HepG2 (cell line): ENCODE results near the gene NARS2. TPM values are rescaled to one million over a fixed set of nuclear protein-coding genes. Genes with fewer than 3 reads are reported as not detected.

Source experiments
- ATAC-seq: fragments of 200-7000 bp; cut with Tn5 transposase; 3 replicates; pipeline ENCODE4 v1.9.1; 2020; ENCODE audit warnings: mild to moderate bottlenecking, moderate library complexity
- BruUV-seq: library from RNA; stranded (reverse); fragments of 400-500 nt; replicated peaks from 2 replicates; lab custom pipeline; 2021; lab: Mats Ljungman, UMichigan
- CTCF ChIA-PET: fragments of 300-600 bp; formaldehyde crosslinking; extraction: SDS; loops from one replicate; lab custom pipeline; 2021; ENCODE audit warnings: low total read pairs, inconsistent platforms, low intra/inter-chr PET ratio; lab: Yijun Ruan, JAX
- POLR2A ChIA-PET: fragments of 350-600 bp; sonication (Branson Sonifier 250); formaldehyde crosslinking; loops from one replicate; lab custom pipeline; 2020; ENCODE audit warnings: antibody characterized with exemption, inconsistent platforms; lab: Yijun Ruan, JAX
- DNase-seq: peaks from one replicate; pipeline ENCODE4 v3.0.0-alpha.2; 2015; ENCODE audit warnings: low spot score
- FAIRE-seq: peaks from 3 replicates; lab custom pipeline; 2011; peaks lifted over from hg19 to GRCh38; lab: Jason Lieb, UNC
- H2AFZ ChIP-seq: one replicate; pipeline ENCODE4 v1.6.1; 2011; ENCODE audit warnings: low read length, inconsistent platforms
- H3K27ac ChIP-seq: fragments of 300-600 bp; 3 replicates; pipeline ENCODE4 v1.8.0; 2011; ENCODE audit warnings: mixed run types, mild to moderate bottlenecking, mixed read lengths, low read length, inconsistent platforms; ENCODE audit not compliant: insufficient read depth; ENCODE audit errors: extremely low read length
- H3K27me3 ChIP-seq, 2 experiments: fragments of 200-600 bp in 1 of 2; 2 replicates in 1 of 2; 3 replicates in 1 of 2; pipeline versions ENCODE4 v1.6.0 to v1.8.0; 2011; ENCODE audit warnings: low read length in 2 of 2, mild to moderate bottlenecking in 2 of 2, moderate library complexity in 2 of 2, inconsistent platforms in 1 of 2; ENCODE audit not compliant: insufficient read depth in 2 of 2, control insufficient read depth in 1 of 2
- H3K36me3 ChIP-seq, 2 experiments: fragments of 200-600 bp in 1 of 2; replicated peaks in 1 of 2; 2 replicates in 1 of 2; 3 replicates in 1 of 2; pipeline versions ENCODE4 v1.5.1 to v1.8.0; 2011; ENCODE audit warnings: low read length in 2 of 2, inconsistent platforms in 1 of 2; ENCODE audit not compliant: insufficient read depth in 2 of 2, control insufficient read depth in 1 of 2
- H3K4me1 ChIP-seq: 2 replicates; pipeline ENCODE4 v1.5.1; 2012; ENCODE audit warnings: low read length, inconsistent platforms; ENCODE audit not compliant: insufficient read depth
- H3K4me2 ChIP-seq: 2 replicates; pipeline ENCODE4 v1.6.0; 2011; ENCODE audit warnings: low read depth, low read length, inconsistent platforms
- H3K4me3 ChIP-seq, 3 experiments: fragments of 200-600 bp in 1 of 3; sonication (generic), shearing (Covaris generic) in 1 of 3; replicated peaks in 1 of 3; 2 replicates each; pipeline ENCODE4 v1.5.1; 2011 to 2016; ENCODE audit warnings: low read length in 3 of 3, inconsistent platforms in 2 of 3, low read depth in 2 of 3, mild to moderate bottlenecking in 2 of 3, control low read depth in 1 of 3, mixed read lengths in 1 of 3; ENCODE audit not compliant: insufficient read depth in 1 of 3
- H3K79me2 ChIP-seq: one replicate; pipeline ENCODE4 v1.6.1; 2011; ENCODE audit warnings: low read length, inconsistent platforms; ENCODE audit not compliant: insufficient read depth
- H3K9ac ChIP-seq: 2 replicates; pipeline ENCODE4 v1.6.0; 2011; ENCODE audit warnings: mild to moderate bottlenecking, low read depth, low read length, inconsistent platforms; ENCODE audit not compliant: insufficient read depth
- H3K9me3 ChIP-seq: 2 replicates; pipeline ENCODE4 v1.5.1; 2012; ENCODE audit warnings: mild to moderate bottlenecking, low read length
- H4K20me1 ChIP-seq: 2 replicates; pipeline ENCODE4 v1.6.0; 2011; ENCODE audit warnings: inconsistent platforms, mild to moderate bottlenecking, low read length, moderate library complexity; ENCODE audit not compliant: insufficient read depth
- NFIB ChIP-seq: sonication (generic); formaldehyde crosslinking; IDR thresholded peaks from 2 replicates; pipeline ENCODE4 v1.9.0; 2021; ENCODE audit warnings: missing genetic modification reagents, mild to moderate bottlenecking, borderline replicate concordance
- SOX6 ChIP-seq, 2 experiments: fragments of 450-650 bp in 1 of 2; sonication (generic) in 1 of 2; formaldehyde crosslinking in 1 of 2; IDR thresholded peaks; 2 replicates each; pipeline versions ENCODE4 v1.4.0 to v1.6.1; 2017 to 2020; ENCODE audit warnings: antibody characterized with exemption in 1 of 2, mild to moderate bottlenecking in 1 of 2, missing genetic modification reagents in 1 of 2
- TCF7L2 ChIP-seq: IDR thresholded peaks from 2 replicates; pipeline ENCODE4 v1.6.1; 2011; ENCODE audit warnings: mild to moderate bottlenecking, low read depth, low read length, moderate library complexity
- TP53 ChIP-seq: sonication (generic); formaldehyde crosslinking; conservative IDR thresholded peaks from 2 replicates; pipeline ENCODE4 v1.4.0; 2020; ENCODE audit warnings: missing genetic modification reagents
- ZFP36L1 ChIP-seq: sonication (generic); formaldehyde crosslinking; IDR thresholded peaks from 2 replicates; pipeline ENCODE4 v1.8.0; 2022; ENCODE audit warnings: mild to moderate bottlenecking, missing genetic modification reagents, moderate library complexity
- ZNF33B ChIP-seq: sonication (generic); formaldehyde crosslinking; IDR thresholded peaks from 2 replicates; pipeline ENCODE4 v1.5.1; 2020; ENCODE audit warnings: mild to moderate bottlenecking, missing genetic modification reagents
- ZNF569 ChIP-seq: sonication (generic); formaldehyde crosslinking; IDR thresholded peaks from 2 replicates; pipeline ENCODE4 v1.5.0; 2020; ENCODE audit warnings: mild to moderate bottlenecking, missing genetic modification reagents, moderate library complexity, borderline replicate concordance
- ZNF773 ChIP-seq: sonication (generic); formaldehyde crosslinking; IDR thresholded peaks from 2 replicates; pipeline ENCODE4 v1.4.0; 2020; ENCODE audit warnings: missing genetic modification reagents, borderline replicate concordance
- WGBS: methylation state at CpG from one replicate; pipeline ENCODE4 v1.1.6; 2017; ENCODE audit warnings: low lambda C conversion rate; 5-methylcytosine and 5-hydroxymethylcytosine counted together
- in situ Hi-C: cut with HindIII; loops from 2 replicates; pipeline ENCODE4 v1.10.0; 2017; ENCODE audit warnings: low pct_unique_long_range_greater_than_20kb; ENCODE audit not compliant: extremely low pct_ligation_motif_present
- intact Hi-C: fragments of 100-400 bp; cut with micrococcal nuclease; formaldehyde crosslinking; loops from one replicate; pipeline ENCODE4 v1.10.0; 2022; ENCODE audit not compliant: unreplicated experiment
- polyA plus RNA-seq, 8 experiments: library from polyadenylated mRNA; depleted of rRNA in 3 of 8; stranded (reverse) in 7 of 8; unstranded in 1 of 8; fragments of >200 nt; fragmentation: Illumina TruSeq in 4 of 8; extraction: Trizol in 4 of 8; gene quantifications; 2 replicates each; pipeline versions ENCODE4 v1.2.1 to v1.2.3, GENCODE V29; 2011 to 2016; ENCODE audit warnings: low read depth in 4 of 8, missing spikeins in 1 of 8, mixed read lengths in 1 of 8; ENCODE audit not compliant: insufficient read depth in 1 of 8
- total RNA-seq, 5 experiments: library from RNA; depleted of rRNA; stranded (reverse); fragments of >200 nt; fragmentation: Illumina TruSeq; extraction: Trizol; gene quantifications; 2 replicates each; pipeline ENCODE4 v1.2.3, GENCODE V29; 2016; ENCODE audit warnings: low read depth in 1 of 5
- TF ChIP-seq, protein P1 (sequence below): sonication (generic); formaldehyde crosslinking; IDR thresholded peaks from 2 replicates; pipeline ENCODE4 v1.5.0; 2020; ENCODE audit warnings: mild to moderate bottlenecking, missing genetic modification reagents, borderline replicate concordance
- TF ChIP-seq, protein P2 (sequence below): sonication (generic); formaldehyde crosslinking; IDR thresholded peaks from 2 replicates; pipeline ENCODE4 v1.4.0; 2020; ENCODE audit warnings: missing genetic modification reagents
- TF ChIP-seq, protein P3 (sequence below): sonication (generic); formaldehyde crosslinking; IDR thresholded peaks from 2 replicates; pipeline ENCODE4 v1.4.0; 2020; ENCODE audit warnings: missing genetic modification reagents, borderline replicate concordance
- TF ChIP-seq, protein P4 (sequence below): sonication (generic); formaldehyde crosslinking; IDR thresholded peaks from 2 replicates; pipeline ENCODE4 v1.5.1; 2020; ENCODE audit warnings: mild to moderate bottlenecking, missing genetic modification reagents, moderate library complexity

Gene NARS2
- total and polyA plus RNA-seq, 2 of the 13 experiments (the other 11 are each of a cell fraction or from before 2014, with no cell fraction given) = 45.9 to 65.0 TPM

DNA sequence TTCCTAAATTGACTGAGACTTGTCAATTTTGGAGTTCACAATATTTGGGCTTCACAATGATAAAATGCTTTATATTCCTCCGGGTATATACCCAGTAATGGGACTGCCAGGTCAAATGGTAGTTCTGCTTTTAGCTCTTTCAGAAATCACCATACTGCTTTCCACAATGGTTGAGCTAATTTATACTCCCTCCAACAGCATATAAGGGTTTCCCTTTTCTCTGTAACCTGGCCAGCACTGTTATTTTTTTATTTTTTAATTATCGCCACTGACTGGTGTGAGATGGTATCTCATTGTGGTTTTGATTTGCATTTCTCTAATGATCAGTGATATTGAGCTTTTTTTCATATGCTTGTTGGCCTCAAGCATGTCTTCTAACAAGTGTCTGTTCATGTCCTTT, 21.8 kb downstream of the NARS2 start:
- FAIRE-seq (no peak), DNase-seq (no peak), ATAC-seq (no peak)
- WGBS = 100% methylated on average over 2 of the region's 2 CpGs
- ChIA-PET CTCF (no interaction called here), POLR2A (no interaction called here)
- peaks cover 17% of the 10 kb centered on the region for H4K20me1 ChIP-seq
- H2AFZ ChIP-seq = no peak overlapping the region
- peaks cover 17% of the 10 kb centered on the region for H3K79me2 ChIP-seq
- no peaks in the 10 kb centered on the region for H3K9me3 ChIP-seq
- no peak overlapping the region for H3K9ac ChIP-seq
- no peaks in the 10 kb centered on the region for H3K27me3 ChIP-seq
- H3K4me1 ChIP-seq = peaks cover 29% of the 10 kb centered on the region
- no peak overlapping the region for H3K4me2 ChIP-seq
- no peak overlapping the region for H3K27ac ChIP-seq
- intact Hi-C loops (no loop called here), in situ Hi-C loops (no loop called here)
- BruUV-seq = no TSS peak
- peaks cover 7 to 54% of the 10 kb centered on the region in 2 experiments; a peak in 4 of 5 replicates for H3K36me3 ChIP-seq
- no peak overlapping the region for H3K4me3 ChIP-seq
- TF ChIP-seq, protein P1, sequence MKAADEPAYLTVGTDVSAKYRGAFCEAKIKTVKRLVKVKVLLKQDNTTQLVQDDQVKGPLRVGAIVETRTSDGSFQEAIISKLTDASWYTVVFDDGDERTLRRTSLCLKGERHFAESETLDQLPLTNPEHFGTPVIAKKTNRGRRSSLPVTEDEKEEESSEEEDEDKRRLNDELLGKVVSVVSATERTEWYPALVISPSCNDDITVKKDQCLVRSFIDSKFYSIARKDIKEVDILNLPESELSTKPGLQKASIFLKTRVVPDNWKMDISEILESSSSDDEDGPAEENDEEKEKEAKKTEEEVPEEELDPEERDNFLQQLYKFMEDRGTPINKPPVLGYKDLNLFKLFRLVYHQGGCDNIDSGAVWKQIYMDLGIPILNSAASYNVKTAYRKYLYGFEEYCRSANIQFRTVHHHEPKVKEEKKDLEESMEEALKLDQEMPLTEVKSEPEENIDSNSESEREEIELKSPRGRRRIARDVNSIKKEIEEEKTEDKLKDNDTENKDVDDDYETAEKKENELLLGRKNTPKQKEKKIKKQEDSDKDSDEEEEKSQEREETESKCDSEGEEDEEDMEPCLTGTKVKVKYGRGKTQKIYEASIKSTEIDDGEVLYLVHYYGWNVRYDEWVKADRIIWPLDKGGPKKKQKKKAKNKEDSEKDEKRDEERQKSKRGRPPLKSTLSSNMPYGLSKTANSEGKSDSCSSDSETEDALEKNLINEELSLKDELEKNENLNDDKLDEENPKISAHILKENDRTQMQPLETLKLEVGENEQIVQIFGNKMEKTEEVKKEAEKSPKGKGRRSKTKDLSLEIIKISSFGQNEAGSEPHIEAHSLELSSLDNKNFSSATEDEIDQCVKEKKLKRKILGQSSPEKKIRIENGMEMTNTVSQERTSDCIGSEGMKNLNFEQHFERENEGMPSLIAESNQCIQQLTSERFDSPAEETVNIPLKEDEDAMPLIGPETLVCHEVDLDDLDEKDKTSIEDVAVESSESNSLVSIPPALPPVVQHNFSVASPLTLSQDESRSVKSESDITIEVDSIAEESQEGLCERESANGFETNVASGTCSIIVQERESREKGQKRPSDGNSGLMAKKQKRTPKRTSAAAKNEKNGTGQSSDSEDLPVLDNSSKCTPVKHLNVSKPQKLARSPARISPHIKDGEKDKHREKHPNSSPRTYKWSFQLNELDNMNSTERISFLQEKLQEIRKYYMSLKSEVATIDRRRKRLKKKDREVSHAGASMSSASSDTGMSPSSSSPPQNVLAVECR (CRISPR knock-in tag) = no peak
- TF ChIP-seq NFIB (no peak), ZNF33B (CRISPR knock-in tag) (no peak), TP53 (CRISPR knock-in tag) (no peak), SOX6 (IDR thresholded peaks at IDR 0.05) (no peak), SOX6 (CRISPR knock-in tag; IDR thresholded peaks at IDR 0.05) (no peak), ZNF773 (CRISPR knock-in tag) (no peak), ZFP36L1 (CRISPR knock-in tag) (no peak), ZNF569 (no peak), TCF7L2 (no peak)
- TF ChIP-seq, protein P2, sequence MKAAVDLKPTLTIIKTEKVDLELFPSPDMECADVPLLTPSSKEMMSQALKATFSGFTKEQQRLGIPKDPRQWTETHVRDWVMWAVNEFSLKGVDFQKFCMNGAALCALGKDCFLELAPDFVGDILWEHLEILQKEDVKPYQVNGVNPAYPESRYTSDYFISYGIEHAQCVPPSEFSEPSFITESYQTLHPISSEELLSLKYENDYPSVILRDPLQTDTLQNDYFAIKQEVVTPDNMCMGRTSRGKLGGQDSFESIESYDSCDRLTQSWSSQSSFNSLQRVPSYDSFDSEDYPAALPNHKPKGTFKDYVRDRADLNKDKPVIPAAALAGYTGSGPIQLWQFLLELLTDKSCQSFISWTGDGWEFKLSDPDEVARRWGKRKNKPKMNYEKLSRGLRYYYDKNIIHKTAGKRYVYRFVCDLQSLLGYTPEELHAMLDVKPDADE (CRISPR knock-in tag) = no peak
- TF ChIP-seq, protein P3, sequence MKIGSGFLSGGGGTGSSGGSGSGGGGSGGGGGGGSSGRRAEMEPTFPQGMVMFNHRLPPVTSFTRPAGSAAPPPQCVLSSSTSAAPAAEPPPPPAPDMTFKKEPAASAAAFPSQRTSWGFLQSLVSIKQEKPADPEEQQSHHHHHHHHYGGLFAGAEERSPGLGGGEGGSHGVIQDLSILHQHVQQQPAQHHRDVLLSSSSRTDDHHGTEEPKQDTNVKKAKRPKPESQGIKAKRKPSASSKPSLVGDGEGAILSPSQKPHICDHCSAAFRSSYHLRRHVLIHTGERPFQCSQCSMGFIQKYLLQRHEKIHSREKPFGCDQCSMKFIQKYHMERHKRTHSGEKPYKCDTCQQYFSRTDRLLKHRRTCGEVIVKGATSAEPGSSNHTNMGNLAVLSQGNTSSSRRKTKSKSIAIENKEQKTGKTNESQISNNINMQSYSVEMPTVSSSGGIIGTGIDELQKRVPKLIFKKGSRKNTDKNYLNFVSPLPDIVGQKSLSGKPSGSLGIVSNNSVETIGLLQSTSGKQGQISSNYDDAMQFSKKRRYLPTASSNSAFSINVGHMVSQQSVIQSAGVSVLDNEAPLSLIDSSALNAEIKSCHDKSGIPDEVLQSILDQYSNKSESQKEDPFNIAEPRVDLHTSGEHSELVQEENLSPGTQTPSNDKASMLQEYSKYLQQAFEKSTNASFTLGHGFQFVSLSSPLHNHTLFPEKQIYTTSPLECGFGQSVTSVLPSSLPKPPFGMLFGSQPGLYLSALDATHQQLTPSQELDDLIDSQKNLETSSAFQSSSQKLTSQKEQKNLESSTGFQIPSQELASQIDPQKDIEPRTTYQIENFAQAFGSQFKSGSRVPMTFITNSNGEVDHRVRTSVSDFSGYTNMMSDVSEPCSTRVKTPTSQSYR = no peak
- TF ChIP-seq, protein P4, sequence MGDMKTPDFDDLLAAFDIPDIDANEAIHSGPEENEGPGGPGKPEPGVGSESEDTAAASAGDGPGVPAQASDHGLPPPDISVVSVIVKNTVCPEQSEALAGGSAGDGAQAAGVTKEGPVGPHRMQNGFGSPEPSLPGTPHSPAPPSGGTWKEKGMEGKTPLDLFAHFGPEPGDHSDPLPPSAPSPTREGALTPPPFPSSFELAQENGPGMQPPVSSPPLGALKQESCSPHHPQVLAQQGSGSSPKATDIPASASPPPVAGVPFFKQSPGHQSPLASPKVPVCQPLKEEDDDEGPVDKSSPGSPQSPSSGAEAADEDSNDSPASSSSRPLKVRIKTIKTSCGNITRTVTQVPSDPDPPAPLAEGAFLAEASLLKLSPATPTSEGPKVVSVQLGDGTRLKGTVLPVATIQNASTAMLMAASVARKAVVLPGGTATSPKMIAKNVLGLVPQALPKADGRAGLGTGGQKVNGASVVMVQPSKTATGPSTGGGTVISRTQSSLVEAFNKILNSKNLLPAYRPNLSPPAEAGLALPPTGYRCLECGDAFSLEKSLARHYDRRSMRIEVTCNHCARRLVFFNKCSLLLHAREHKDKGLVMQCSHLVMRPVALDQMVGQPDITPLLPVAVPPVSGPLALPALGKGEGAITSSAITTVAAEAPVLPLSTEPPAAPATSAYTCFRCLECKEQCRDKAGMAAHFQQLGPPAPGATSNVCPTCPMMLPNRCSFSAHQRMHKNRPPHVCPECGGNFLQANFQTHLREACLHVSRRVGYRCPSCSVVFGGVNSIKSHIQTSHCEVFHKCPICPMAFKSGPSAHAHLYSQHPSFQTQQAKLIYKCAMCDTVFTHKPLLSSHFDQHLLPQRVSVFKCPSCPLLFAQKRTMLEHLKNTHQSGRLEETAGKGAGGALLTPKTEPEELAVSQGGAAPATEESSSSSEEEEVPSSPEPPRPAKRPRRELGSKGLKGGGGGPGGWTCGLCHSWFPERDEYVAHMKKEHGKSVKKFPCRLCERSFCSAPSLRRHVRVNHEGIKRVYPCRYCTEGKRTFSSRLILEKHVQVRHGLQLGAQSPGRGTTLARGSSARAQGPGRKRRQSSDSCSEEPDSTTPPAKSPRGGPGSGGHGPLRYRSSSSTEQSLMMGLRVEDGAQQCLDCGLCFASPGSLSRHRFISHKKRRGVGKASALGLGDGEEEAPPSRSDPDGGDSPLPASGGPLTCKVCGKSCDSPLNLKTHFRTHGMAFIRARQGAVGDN (CRISPR knock-in tag) = no peak
